Activated CD8-positive, alpha-beta memory T cell treated with anti-CD3 and anti-CD28 coated beads for 24 hours (primary cell): Measurements from ENCODE around the gene TRIM31.

Experiments used
- DNase-seq: peaks from one replicate; pipeline ENCODE4 v3.0.0-alpha.2; 2020

TRIM31 gene

DNA sequence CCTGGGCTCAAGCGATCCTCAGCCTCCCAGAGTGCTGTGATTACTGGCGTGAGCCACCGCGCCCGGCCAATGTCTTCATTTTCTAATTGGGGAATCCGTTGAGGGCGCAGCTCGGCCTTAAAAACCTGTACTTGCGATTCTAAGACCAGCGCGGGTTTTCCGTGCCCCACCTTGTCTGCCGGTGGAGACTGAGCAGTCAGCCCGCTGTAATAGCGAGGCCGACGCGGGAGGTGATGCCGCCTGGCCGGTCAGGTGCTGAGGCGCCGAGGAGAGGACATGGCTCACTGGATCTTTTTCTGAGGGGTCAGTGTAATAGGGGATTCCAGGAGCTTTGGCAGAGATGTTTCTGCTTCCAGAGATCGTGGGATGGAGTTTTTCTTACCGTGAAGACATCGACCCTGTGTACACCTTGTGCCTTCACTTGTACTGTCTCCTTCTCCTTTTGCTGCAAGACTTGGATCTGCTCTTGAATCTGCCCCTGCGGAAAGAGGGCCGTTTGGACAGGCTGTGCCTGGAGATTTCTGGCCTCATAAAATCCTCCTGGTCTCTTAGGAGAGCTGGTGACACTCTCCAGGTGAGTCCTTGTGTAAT lies 1.5 kb downstream of the TRIM31 start:
- no peak for DNase-seq

DNA sequence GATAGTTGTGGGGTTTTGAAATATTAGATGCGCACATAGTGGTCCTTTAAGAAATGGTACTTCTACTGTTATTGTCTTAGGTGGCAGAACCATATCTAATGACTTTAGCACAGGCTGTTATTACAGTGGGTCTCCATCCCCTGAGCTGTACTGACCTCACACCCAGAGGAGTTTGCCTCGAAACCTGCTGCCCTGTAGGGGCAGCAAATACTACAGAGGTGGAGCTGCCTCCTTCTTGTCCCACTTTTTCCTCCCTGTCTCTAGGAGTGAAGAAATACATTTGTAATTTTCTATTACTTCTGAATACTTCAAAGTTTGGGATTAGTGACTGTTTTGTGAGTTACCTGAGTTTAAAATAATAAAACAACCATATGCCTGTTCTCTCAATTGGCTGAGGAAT lies 8.2 kb downstream of the TRIM31 start:
- no peak for DNase-seq

DNA sequence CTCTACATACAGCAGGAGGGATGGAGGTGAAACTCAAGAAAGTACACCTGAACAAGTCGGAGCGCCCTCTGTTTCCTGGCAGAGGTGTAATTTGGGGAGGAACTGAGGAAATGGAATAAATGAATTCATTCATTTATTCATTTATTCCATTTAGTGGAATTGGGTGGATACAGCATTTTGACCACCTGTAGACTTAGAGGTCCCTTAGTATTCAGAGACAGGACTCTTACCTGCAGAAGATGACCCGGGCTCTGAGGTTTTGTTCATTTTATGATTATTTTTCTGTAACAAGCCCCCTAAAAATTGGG lies 9.1 kb downstream of the TRIM31 start:
- DNase-seq = no peak

DNA sequence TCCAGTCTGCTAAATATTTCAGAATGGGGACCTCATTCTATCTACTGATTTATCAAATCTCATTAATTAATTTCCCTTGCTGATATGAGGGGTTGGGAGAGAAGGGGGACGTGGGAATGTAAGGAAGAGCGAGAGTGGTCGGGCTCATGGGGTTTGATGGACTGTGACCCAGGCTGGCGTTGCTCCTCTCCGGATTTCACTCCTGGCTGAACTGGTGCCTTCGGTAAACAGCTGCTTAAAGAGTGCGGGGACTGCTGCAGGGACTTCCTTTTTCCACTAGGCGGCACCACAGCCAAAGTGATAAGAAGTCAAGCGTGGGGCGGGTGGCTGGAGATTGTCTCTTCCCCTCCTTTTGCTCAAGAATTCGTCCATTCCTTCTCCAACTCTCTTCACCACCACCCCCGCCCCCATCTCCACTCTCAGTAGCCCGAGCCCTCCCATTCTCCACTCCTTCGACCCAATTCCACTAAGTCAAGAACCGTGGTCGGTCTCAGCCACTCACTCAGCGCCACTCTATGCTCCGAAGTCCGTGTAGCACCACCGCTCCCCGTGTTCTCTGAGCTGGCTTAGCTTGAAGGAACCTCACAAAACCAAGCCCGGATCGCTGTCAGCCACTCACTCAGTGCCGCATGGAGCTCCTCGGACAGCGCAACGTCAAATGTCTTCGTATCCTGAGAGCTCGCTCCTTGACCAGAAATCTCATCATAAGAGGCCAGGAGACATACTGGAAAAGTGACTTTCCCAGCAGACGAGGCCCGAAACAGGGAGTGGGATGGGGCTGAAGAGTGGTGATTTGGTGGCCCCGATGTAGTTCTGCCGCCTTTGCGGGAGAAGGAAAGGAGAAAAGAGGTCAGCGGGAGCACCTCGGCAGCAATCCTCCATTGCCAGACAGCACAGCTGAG lies 9.7 kb downstream of the TRIM31 start:
- peak; percentile 91 for DNase-seq

DNA sequence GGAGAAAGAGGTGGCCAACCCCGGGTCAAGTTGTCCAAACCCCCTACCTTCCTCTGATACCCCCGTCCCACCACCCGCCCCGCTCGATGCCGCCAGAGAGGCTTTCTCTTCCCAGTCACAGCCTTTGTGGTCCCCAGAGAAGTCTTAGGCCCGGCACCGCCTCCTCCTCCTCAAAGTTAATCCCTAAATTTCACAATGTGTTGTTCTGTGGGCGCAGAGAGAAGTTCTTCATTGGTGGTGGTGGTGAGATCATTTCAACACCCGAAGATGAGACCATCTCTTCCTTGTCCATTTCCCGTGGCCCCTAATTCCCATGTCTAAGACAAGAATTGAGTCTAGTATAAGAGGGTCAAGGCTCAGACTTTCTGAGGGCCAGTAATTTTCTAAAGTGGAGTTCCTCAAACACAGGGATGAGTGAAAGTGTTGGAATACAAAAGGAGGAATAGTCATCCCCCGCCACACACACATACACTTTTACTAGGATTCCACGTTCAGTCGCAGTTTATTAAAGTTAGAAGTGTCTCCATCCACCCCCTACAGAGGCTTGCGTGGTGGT lies 10.4 kb downstream of the TRIM31 start:
- DNase-seq = no peak

DNA sequence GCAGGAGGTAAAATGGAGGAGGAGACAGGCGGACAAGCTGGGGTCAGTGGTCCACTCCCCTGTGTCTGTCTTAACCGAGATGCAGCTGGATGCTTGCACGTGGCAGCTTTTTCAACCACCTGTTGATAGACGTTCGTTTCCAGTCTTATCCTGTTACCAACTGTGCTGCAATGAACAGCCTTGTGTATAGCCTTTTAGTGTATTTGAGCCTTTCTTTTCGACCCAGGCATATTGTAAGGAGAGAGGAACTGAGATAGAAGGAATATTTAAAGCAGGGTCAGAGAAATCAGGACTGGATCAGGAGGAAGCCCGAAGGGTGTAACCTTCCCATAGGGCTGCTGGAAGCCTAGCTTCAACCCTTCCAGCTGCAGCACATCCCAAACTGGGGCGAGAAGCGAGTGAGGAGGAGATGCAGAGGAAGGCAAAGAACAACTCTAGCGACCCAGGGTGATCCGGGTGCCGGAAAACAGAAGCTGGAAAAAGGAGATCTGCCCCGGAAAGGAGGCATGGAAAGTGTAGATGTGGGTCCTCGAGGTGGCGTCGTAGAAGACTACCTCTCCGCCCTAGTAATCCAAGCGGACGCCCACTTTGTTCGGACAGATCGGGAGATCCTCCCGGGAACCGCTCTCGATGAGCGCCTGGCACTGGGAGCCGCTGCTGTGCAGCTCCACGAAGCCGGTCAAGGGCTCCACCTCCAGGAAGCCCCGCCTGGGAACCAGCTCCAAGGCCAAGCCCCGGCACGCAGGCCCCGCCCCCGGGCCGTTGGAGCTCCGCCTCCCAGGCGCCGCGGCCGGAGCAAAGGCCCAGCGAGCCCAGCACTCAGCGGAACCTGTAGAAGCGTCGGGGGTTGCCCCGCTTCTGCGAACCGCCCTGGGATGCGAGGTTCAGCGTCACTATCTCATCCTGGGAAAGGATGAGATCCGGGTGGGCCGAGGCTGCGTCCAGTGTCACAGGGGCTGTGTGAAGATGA lies 11.2 kb downstream of the TRIM31 start:
- DNase-seq = peak; percentile 86

DNA sequence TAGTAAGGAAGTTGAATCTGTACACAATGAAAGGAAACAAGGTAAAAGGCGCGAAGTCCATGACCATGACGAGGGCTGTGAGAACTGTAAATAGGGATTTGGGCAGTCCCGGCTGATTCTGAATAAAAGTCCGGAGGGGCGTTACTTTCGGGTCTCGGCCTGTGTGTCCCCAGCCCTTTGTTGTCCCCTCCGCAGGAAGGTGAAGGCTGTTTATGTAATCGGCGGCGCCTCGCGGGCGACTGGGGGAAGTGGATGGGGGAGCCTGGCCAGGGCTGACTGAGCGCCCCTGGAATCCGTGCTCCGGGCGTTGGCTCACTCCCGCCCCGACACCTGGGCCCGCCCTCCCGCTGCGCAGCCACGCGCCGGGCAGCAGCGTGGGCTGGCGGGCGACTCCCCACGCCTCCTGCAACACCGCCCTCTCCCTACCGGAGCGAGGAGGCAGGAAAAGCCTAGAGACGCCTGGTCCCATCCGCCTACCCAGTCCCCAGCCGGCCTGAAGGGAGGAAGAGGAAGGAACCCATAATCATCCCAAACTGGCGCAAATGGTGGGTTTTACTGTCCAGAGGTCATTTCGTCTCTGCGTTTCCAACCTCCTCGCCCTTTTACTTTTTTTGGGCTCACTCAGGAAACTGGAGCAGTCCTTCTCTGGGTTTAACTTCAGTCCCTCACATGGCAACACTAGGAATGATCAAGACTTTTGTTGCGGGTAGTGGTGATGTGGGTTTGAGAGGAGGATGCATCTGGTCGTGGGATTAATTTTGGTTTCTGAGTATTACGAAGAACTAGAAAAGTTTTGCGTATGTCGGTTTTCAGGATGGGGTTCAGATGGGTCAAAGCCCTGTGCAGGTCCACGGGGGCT lies 12.1 kb downstream of the TRIM31 start:
- peak; percentile 62 for DNase-seq

DNA sequence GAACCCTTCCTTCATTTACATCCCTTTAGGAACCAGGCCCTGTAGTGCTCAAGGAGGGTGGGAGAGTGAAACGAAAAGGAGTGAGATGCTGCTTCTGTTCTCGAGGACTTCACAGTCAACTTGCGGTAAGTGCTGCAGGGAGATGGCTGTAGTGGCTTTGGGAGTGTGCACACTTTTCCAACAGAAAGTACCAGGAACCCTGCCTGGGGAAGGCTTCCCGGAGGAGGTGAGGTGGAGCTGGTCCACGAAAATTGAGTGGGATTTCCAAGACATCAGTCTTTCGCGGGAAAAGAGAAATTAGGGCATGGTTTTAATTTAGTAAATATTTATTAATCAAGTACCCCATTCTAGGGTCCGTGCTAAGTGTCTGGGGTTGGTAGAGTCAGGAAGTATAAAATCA lies 12.7 kb downstream of the TRIM31 start:
- no peak for DNase-seq

DNA sequence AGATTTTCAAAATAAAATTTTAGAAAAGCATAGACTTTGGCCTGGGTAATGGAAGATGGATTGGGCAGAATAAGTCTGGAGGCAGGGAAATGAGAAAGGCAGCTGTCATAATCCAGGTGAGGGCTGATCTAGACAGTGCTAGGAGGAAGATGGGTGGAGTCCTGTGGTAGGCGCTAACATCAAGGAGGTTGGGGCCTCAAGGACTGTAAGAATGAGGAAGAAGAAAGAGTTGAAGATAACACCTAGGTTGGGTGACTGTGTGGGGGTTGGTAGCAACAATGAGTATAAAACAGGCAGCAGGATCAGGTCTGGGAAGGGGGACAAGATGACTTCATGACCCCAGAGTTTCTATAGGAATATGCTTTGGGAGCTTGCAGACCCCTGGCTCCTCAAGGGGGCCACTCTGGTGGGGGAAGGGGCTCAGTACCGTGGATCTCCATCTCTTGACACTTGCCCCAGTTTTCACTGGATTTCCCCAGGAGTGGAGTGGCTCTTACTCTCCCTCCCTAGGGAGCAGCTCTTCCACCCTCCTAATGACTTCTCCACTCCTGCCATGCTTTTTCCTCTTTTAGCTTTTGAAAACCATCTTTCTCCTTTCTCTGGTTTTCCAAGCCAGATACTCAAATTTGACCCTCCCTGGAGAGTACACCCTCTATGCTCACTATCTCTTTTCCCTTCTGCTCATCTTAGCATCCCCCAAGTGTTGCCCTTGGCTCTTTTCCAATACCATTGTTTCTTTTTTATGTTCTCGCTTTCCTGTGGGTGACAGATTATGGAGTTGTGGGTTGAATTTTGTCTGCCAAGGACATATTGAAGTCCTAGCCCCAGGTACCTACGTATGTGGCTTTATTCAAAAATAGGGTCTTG lies 14.8 kb downstream of the TRIM31 start:
- no peak for DNase-seq

DNA sequence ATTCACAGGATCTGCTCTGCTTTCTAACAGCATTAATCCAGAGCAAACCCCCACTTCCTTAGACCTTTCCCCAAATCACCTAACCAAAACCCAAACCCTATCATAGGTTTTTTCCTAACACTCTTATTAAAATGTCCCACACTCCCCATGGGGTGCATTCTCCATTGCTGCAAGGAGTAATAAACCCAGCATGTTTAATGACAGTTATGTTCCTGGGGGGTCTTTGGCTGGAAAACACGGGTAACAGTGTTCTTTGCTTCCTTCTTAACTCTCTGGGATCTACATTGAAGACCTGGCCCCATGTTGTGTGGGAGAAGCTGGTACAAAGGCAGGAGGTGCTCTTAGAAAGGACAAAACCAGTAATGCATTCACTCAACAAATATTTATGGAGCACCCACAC lies 16.1 kb downstream of the TRIM31 start:
- no peak for DNase-seq

DNA sequence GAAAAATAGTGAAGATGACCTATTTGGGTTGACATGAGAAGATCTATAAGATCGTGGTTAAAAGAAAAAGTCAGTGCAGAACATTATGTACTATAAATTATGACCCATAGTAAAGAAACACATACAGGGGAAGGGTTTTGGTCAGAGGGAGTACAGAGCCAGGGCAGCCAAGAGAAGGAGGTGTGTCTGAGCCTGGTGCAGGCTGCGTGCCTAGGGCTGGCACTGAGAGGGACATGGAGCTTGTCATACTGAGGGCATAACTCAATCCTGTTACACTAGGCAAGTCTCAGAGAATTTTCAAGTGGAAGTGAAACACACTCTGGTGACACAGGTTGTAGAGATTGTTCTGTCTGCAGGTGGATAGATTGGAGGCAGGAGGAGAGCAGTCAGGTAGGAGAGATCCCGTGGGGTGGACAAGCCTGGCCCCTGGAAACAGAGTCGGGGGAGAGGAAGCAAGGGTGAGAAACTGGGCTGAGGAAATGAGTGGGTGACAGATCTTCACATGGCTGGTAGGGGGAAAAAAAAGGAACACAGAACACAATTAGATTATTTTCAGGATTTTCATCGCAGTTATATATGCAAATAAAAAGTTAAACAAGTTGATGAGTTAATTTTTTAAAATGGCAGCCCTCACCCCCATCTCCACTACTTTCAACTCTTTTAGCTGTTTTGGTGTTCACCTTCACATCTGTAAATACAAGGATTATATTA lies 18.8 kb downstream of the TRIM31 start:
- no peak for DNase-seq

DNA sequence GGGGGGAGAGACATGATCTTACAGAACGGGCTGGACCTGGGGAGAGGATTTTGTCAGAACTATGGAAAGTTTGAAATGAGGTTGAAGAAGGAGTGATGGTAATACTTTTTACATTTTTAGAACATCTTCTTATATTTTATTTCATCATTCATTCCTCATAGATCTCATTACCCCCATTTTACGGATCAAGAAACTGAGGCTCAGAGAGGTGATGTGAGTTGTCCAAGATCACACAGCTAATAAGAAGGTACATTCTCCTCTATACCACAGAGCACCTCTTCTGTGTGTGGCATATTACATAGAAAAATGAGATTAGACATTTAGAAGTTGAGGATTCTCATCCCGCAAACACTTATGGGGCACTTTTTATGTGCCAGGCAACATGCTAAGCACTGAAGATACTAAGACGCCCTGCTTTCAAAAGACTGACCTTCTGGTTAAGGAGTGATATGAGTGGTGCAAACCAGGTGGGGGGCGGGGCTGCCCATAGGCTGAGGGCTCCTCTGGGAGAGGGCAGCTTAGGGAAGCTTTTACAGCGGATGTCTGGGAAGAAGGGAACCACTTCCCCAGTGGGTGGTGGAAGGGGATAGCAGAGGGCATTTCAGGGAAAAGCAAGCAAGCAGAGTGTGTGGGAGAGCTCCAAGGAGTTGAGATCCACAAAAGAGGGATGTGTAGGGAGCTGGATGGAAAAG lies 19.9 kb downstream of the TRIM31 start:
- peak; percentile 42 for DNase-seq

DNA sequence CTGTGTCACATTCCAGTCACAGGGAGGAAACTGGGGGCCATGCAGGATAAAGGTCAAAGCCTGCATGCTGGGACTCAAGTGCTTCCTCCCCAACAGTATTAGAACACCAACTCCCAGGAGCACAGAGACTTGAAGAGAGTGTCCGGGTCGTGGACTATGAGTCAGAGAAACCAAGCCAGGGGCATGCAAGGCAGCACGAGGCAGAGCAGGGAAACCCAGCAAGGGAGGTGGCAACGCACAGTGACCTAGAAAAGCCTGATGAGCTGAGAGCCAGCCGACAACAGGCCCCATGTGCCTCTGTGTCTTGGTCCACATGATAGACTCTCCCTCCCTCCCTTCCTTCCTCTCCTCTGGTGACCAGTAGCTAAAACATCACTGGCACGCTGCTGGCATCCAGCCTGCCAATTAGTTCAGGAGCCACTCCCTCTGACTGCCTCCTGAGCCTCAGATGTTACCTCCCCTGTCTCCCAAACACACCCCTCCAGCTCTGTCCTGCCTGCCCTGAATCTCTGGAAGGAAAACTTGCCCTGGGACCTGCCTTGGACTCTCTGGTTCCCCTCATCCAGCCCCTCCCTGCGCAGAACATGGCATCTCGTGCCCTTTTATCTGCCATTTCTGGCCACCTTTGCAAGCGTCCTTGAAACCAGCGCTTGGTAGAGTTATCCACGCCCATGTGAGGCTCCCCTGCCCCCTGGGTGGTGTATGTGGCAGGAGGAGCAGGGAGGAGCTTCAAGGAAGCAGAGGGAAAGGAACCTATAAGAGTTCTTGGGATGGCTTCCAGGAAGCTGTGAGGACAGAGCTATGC lies 21.1 kb downstream of the TRIM31 start:
- no peak for DNase-seq

DNA sequence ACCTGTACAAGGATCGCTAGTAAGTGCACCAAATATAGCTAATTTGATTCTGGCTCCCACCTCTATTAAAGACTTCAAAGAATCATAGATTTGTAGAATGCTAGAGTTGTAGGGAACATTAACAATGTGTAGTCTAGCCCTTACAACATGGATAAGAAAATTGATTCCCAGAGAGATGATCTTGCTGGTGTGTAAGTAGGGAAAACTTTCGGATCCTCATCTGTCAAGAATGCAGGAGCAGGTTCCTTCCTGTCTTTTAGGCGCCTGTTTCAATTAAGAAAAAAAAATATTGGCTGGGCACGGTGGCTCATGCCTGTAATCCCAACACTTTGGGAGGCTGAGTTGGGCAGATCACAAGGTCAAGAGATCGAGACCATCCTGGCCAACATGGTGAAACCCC lies 25.0 kb downstream of the TRIM31 start:
- DNase-seq = no peak

DNA sequence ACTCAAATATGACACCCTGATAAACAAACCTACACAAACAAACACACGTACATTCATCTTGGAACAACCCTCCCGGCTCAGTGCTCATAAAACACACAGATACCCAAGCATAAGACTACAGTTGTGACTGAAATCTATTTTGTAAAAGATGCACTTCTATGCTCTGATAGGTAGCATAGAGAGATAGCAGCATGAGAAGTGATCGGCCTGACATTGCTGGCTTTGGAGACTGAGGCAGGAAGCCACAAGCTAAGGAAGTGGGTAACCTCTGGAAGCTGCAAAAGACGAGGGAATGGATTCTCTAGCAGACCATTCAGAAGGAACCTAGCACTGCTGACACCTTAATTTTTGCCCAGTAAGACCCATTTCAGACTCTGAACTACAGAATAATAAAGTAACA lies 35.7 kb downstream of the TRIM31 start:
- DNase-seq = no peak

DNA sequence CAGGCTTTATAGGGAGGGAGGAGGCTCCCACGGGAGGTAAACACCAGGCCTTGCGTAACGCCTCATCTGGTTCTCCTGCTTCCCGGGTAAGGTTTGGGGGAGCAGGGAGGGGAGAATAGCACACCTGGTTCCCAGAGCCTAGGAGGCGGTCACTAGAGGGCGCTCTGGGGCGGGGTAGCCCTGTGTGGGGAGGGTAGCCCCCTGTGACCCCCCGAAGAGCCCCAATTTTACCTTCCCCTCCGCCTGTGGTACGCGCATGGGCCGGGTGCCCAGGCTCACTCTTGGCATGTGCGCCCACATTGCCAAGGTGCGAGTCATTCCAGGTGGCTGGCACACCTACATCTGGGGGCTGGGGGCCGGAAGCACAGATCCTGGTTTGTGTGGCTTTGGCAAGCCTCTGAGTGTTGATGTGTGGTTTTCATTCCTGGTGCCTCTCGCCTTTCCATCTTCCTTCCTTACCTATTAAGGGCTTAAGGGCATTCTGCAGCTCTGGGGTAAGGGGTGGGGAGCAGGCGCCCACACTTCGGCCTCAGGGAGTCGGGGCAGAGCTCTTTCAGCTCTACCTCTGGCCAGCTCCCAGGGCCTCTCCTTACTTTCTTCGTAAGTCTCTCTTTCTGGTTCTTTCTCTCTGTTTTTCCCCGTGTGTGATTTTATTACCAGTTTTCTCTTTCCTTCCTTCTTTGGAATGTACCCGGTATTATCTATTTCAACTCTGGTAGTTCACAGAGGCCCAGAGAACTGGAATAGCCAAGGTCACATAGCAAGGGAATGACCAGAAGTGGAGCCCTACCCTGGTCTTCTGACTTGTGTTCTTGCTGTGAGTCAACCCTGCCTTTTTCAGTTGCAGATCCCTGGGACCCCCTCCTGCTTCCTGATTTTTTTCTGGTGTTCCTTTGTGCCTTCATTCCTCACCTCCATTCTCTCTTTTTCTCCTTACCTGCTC lies 36.8 kb downstream of the TRIM31 start:
- no peak for DNase-seq

DNA sequence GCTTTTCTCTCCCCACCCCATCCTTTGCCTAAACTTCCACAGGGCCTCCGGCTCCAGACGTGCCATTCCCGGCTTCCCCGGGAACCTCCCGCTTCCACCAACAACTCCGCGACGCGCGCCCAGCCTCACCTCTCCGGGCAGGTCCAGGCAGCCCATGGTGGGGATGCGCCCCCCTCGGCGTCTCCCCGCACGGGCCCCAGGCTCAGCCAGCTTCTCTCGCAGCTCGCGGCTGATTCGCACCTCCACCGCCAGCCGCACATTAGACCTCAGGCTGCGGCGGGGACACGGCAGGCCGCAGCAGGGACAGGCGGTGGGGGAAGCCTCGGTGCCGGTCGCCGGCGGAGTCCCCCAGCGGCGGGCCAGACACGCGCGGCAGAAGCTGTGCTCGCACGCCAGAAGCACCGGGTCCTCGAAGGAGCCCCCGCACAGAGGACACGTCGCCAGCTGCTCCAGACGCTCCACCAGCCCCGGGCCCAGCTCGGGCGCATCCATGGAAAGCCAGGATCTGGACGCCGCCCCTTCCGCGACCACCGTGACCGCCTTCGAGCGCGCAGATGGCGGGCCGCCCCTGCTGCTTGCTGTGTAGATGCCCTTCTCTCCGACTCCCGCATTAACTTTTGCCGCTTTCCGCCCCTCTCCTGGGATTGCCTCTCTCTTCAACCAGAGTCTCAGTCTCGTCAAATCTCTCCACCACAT lies 37.6 kb downstream of the TRIM31 start, which contains the start of gene RNF39:
Gene RNF39 (minus strand): TSS at position 676 of the 696 bp plus-strand sequence. CDS start 184 bp downstream, at position 492.
- DNase-seq = no peak
